HL-60 (cell line): ENCODE results near the gene PDE8B.

Experiments
- DNase-seq, 2 experiments: peaks; one replicate each; pipeline ENCODE4 v3.0.0-alpha.2; 2010 to 2020; ENCODE audit warnings: low read depth in 1 of 2, low spot score in 1 of 2
- H3K27ac ChIP-seq: fragments of 250-450 bp; sonication (Bioruptor Pico); replicated peaks from 2 replicates; pipeline ENCODE4 v1.5.1; 2020; ENCODE audit warnings: mild to moderate bottlenecking, moderate library complexity
- H3K27me3 ChIP-seq: fragments of 250-450 bp; sonication (Bioruptor Pico); 2 replicates; pipeline ENCODE4 v1.5.1; 2021; ENCODE audit warnings: mild to moderate bottlenecking, moderate library complexity; ENCODE audit not compliant: insufficient read depth, poor library complexity, severe bottlenecking
- H3K4me3 ChIP-seq: replicated peaks from 2 replicates; pipeline ENCODE4 v1.5.1; 2011; ENCODE audit warnings: mild to moderate bottlenecking, control low read depth, low read length; ENCODE audit not compliant: insufficient read depth
- GABPA ChIP-seq: IDR thresholded peaks from 2 replicates; pipeline ENCODE4 v1.6.1; 2012; ENCODE audit warnings: low read depth
- POLR2AphosphoS5 ChIP-seq: IDR thresholded peaks from 2 replicates; pipeline ENCODE4 v1.6.1; 2012; ENCODE audit warnings: low read depth
- SPI1 ChIP-seq: IDR thresholded peaks from 2 replicates; pipeline ENCODE4 v1.6.1; 2012; ENCODE audit warnings: low read depth, mild to moderate bottlenecking, borderline replicate concordance
- TF ChIP-seq, protein P1 (sequence below): IDR thresholded peaks from one replicate; pipeline ENCODE4 v1.5.1; 2011; ENCODE audit warnings: low read length, control low read depth, inconsistent platforms; ENCODE audit not compliant: insufficient read depth
- TF ChIP-seq, protein P2 (sequence below): IDR thresholded peaks from 2 replicates; pipeline ENCODE4 v1.6.1; 2012; ENCODE audit warnings: low read depth; ENCODE audit not compliant: insufficient replicate concordance

Gene PDE8B

DNA sequence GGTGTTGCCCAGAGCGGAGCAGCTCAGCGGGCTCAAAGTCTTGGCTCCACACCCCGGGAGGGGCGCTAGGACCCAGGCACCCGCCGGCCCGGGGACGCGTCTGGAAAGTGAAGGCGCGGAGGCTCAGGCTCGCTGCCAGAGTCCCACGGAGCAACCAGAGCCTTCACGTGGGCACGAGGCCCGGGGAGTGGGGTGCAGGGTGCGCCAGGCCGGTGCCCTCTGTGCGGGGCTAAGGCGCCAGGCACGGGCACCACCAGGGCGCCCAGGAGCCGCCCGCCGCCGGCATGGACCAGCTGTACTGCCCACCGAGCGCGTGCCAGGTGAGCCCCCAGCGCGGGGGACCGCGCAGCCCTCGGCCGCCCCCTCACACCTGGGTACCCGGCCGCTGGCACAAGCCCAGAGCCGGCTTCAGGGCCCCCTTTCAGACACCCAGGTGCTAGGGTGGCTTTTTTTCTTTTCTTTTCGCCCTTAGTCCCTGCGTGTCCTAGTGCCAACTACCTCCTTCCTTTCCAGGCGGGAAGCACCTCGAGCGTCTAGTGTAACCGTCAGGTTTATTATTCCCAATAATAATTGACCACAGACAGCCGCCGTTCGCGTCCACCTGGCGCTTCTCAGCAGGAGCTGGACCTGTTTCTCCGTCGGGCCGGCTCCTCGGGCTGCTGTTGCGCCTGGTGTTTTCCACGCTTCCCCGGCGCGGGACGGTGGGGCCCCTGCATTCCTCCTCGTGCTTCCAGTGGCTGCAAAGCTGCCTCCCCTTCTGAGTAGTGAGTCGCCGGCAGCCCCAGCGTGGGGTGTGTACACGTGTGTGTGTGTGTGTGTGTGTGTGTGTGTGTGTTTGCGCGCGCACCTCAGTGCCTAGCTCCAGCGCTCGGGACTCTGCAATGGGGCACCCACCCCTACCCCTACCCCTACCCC, 30.1 kb upstream of the PDE8B start:
- TF ChIP-seq, protein P1, sequence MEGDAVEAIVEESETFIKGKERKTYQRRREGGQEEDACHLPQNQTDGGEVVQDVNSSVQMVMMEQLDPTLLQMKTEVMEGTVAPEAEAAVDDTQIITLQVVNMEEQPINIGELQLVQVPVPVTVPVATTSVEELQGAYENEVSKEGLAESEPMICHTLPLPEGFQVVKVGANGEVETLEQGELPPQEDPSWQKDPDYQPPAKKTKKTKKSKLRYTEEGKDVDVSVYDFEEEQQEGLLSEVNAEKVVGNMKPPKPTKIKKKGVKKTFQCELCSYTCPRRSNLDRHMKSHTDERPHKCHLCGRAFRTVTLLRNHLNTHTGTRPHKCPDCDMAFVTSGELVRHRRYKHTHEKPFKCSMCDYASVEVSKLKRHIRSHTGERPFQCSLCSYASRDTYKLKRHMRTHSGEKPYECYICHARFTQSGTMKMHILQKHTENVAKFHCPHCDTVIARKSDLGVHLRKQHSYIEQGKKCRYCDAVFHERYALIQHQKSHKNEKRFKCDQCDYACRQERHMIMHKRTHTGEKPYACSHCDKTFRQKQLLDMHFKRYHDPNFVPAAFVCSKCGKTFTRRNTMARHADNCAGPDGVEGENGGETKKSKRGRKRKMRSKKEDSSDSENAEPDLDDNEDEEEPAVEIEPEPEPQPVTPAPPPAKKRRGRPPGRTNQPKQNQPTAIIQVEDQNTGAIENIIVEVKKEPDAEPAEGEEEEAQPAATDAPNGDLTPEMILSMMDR: no peak
- no peak for TF ChIP-seq SPI1
- TF ChIP-seq GABPA: no peak
- no peak for TF ChIP-seq POLR2AphosphoS5
- TF ChIP-seq, protein P2, sequence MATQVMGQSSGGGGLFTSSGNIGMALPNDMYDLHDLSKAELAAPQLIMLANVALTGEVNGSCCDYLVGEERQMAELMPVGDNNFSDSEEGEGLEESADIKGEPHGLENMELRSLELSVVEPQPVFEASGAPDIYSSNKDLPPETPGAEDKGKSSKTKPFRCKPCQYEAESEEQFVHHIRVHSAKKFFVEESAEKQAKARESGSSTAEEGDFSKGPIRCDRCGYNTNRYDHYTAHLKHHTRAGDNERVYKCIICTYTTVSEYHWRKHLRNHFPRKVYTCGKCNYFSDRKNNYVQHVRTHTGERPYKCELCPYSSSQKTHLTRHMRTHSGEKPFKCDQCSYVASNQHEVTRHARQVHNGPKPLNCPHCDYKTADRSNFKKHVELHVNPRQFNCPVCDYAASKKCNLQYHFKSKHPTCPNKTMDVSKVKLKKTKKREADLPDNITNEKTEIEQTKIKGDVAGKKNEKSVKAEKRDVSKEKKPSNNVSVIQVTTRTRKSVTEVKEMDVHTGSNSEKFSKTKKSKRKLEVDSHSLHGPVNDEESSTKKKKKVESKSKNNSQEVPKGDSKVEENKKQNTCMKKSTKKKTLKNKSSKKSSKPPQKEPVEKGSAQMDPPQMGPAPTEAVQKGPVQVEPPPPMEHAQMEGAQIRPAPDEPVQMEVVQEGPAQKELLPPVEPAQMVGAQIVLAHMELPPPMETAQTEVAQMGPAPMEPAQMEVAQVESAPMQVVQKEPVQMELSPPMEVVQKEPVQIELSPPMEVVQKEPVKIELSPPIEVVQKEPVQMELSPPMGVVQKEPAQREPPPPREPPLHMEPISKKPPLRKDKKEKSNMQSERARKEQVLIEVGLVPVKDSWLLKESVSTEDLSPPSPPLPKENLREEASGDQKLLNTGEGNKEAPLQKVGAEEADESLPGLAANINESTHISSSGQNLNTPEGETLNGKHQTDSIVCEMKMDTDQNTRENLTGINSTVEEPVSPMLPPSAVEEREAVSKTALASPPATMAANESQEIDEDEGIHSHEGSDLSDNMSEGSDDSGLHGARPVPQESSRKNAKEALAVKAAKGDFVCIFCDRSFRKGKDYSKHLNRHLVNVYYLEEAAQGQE: no peak
- DNase-seq: no peak
- Histone ChIP-seq H3K27me3 (peaks cover 3% of the 10 kb centered on the region), H3K4me3 (no peak overlapping the region), H3K27ac (no peak overlapping the region)

DNA sequence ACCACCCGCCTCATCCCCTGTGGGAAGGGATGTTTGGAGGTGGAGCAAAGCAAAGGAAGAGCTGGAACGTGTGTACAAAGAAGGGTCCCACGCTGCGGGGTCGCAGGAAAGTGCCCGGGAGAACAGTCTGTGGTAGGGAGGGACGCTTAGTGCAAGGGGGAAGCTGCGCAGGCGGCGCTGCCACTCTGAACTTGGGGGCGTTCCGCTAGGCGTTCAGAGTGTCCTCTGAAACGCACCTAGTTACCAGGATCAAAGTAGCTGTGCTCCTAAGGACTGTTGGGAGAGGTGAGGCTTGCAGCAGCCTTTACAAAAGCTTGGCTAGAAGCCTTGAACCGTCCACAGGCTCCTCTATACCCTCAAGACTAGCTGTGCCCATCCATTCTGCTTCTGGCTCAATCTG, 29.3 kb upstream of the PDE8B start:
- no peak for TF ChIP-seq GABPA
- TF ChIP-seq SPI1: no peak
- TF ChIP-seq, protein P1: no peak
- TF ChIP-seq POLR2AphosphoS5: no peak
- TF ChIP-seq, protein P2: no peak
- Histone ChIP-seq H3K27ac (no peak overlapping the region), H3K27me3 (peaks cover 3% of the 10 kb centered on the region), H3K4me3 (no peak overlapping the region)
- DNase-seq: no peak

DNA sequence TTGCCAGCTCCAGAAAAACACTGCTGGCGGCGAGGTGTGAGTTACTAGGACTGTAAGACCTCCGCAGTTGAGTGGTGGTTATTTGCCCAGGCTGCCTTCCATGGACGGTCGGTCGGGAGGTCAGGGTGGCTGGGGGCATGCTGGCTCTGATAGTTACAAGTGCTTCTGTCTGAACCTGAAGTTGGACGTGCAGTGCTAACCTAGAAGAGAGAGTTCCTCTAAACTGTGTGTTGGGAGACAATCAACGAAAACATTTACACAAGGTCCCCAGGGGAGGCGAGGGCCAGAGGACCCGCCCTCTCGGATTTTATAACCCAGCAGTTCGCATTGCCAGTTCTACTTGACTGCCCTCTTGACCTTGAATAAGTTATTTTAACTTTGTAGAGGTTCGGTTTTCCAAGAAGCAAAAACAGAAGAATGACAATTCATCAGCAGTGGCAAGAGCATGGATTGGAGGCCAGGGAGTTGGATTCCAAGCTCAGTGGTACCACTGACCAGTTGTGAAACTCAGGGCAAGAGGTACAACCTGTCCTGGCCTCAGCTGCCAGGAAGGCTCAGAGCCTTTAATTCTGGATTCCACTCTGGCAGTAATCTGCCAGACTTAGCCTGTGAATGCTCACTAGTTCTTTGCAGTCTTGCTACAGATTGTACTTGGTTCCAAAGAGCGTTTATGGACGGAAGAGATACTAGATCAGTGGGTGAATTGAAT, 28.7 kb upstream of the PDE8B start:
- H3K27ac ChIP-seq: no peak overlapping the region

More for the DNA sequence above, 28.7 kb upstream of the PDE8B start:
- no peak overlapping the region for H3K4me3 ChIP-seq
- no peak for DNase-seq
- TF ChIP-seq, protein P2: no peak
- TF ChIP-seq SPI1: no peak
- no peak for TF ChIP-seq GABPA
- TF ChIP-seq POLR2AphosphoS5: no peak
- TF ChIP-seq, protein P1: no peak
- H3K27me3 ChIP-seq: peaks cover 3% of the 10 kb centered on the region
